NCI-H2171 treated with DMSO at 0.1 percent for 48 hours (cell line): ENCODE results near the gene NPB.
"Not testable (repeated sequence)": the region's sequence is repeated elsewhere in the genome, so short reads cannot be mapped to it uniquely, and the experiment has no call there.

Source experiments
- DNase-seq: peaks from one replicate; lab custom pipeline; 2025; lab: John Stamatoyannopoulos, UW

Gene NPB

DNA sequence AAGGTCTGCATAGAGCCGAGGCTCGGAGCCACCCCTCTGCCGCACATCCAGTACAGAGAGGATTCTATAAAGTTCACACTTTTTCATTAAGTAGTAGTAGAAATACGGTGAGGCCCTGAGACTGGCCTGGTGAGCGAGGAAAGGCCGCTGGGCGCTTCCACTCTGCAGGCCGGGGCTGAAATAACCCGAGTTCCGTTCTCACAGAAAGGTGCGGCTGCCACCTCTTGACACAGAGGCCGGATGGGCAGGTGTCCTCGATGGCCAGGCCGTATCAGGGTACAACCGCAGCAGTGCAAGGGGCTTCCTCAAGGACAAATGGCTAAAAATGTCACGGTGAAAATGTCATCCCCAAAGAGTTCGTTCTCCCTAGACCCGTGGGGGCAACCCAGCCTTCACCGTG, 9.9 kb downstream of the NPB start:
- DNase-seq: no peak

- no peak for DNase-seq
These were observed 10.6 kb downstream of the NPB start for GRCh38 chr17:81912441-81913309.

GRCh38 chr17:81913394-81914102, 11.5 kb downstream of the NPB start:
- DNase-seq: no peak

GRCh38 chr17:81914103-81914850, 12.2 kb downstream of the NPB start:
- no peak for DNase-seq

DNA sequence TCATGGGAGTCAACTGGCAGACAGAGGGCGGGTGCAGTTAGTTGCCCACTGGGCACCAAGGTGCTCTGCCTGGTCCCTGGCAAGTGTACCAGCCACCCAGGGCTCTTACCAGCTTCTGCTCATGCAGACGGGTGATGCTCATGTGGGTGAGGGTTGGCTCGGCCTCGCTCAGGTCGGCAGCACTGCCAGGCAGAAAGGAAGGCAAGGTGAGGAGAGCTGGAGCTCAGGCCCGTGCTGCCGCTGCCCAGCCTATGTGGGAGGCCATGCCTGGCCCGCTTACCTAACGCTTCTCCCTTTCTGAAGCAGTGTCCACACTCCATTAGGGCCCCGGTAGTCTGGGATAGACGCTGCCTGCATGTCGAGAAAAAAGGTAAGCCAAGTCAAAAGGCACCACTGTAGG, 13.3 kb downstream of the NPB start:
- no peak for DNase-seq

GRCh38 chr17:81916234-81917001, 14.4 kb downstream of the NPB start:
- no peak for DNase-seq

GRCh38 chr17:81917565-81918332, 15.7 kb downstream of the NPB start, which contains the start of gene SIRT7:
TSS of gene SIRT7 (minus strand) at chr17:81918176. CDS start at chr17:81918131, 45 bp downstream.
- peak; percentile 81 for DNase-seq

DNA sequence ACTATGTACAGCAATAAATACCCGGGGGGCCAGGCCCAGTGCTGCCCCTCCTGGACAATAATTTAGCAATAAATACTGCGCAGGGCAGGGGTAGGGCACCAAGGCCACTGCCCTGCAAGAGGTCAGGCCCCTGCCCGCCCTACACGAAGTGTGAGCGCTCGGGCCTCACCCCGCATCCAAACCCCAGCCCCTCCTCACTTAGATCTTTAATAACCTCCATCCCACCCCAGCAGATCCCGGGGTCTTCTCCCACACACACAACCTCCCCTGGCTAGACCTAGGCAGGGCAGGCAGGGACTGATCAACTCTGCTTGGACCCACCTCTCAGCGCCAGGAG, 16.3 kb downstream of the NPB start:
- not testable (repeated sequence) for DNase-seq

DNA sequence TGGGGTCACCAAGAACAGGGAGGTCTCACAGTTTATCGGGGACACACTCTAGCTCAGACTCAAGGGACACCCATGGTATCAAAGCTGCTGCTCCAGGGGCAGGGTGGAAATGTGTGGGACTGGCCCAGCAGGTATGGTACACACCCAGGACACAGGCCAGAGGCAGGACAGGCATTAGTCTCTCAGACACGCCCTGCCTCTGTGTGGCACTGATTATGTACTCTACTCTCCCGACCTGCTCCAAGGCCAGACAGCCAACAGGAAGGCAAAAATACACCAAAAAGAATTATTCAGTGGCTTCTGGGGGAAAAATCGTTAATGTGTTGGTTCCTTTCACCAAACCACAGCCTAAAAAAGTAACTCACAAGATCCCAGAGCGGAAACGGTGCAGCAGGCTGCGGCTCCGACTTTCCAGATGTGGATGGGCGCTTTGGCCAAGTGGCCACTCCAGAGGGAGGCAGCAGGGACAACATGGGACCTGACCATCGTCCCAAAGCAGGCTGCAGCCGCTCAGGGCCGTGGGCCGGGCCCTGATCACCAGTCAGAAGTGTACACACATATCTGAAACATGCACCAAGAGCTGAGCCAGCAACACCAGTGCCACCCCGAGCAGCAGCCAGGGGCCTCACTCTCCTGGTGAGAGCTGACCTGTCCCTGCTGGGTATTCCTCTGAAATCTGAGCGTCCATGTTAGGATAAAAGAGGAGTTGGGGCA, 17.0 kb downstream of the NPB start:
- no peak for DNase-seq

- no peak for DNase-seq
These were observed 18.8 kb downstream of the NPB start for GRCh38 chr17:81920612-81921536.

- no peak for DNase-seq
These were observed 19.5 kb downstream of the NPB start for GRCh38 chr17:81921537-81921862.

DNA sequence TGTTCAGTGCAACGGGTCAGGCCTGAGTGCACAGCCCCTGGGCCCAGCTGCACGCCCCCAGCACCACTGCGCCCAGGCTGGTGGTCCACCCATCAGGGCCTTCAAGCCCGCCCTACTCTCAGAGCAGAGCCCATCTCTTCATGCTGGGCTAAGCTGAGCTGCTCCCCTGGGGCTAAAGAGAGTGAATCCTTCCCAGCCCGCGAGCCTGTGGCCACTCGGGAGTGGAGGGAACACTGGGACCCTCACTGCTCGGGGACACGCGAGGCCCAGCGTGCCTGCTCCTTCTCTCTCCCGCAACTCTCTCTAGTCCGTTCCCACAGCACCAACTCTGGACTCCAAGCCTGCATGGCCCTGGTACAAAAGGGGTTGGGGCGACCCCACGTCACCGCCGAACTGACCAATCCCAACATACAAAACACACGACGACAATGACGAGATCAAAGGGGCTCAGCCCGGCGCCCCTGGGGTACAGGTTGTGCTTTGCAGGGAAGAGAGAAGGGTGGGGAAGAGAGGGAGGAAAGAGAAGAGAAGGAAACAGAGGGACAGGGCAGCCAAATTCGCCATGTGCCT, 20.0 kb downstream of the NPB start:
- no peak for DNase-seq

DNA sequence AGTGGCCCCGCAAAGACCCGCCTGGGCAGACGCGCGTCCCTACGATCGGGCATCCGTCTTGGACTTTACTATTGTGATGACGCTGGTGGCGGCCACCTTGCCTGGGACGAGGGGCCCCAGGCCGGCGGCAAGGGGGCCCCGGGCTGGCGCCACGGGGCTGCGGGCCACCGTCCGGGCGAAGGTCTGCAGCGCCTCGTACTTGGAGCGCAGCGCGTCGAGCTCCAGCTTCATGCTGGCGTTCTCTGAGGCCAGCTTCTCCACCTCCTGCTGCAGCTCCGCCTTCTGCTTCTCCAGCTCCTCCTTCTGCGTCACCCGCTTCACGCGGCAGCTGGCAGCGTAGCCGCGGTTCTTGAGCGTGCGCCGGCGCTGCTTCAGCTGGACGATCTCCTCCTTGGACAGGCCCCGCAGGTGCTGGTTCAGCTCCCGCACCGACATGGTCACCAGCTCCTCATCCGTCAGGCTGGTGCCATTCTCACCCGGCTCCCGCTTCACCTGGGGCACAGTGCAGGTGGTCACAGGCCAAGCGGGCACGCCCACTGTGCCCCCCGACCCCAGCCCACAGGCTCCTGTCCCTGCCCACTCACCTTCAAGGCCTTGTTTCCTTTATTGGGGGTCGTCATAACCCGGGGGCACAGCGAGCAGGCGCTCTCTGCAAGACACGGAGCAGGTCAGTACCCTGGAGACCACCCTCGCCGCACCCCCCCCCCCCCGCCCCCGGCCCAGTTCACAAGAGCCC, 20.7 kb downstream of the NPB start:
- DNase-seq: no peak

DNA sequence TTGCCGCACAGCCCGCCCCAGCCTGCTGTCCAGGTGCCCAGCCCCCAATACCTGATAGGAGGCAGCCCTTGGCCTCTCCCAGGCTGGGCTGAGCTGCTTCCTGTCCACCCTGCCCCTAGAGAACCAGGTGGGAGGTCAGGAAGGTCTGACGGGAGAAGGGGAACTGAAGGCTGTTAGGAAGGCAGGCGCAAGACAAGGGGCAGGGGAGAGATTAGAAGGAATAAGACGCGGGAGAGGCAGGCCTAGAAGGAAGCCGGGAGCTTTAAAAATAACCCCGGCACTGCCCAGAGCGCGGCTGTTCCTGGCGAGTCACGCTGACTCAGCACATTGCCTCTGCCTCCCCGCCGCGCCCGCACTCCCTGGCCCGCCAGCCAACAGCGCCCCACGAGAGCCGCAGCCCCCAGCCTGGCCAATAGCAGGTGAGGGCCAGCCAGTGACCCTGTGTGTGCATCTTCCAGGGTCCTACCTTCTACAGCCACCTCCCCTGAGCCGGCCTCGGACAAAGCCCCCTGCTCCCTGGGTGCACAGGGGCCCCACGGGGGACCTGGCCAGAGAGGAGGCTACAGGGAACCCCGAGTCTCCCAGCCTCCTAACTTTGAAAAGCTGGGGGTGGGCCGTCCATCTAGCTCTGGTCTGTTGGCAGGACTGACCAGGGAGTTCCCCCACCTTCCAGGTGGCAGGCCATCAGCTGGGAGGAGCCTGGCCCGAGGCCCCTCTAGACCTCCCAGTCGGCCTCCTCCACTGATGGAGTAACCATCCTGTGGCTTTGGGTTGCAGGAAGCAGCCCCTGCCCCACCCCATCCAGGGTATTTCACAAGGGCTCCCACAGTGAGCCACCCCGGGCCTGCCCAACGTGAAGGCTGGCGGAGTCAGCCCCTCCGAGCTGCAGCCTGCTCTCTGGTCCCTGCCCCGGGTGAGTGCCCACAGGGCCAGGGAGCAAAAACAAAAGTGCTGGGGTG, 21.5 kb downstream of the NPB start:
- no peak for DNase-seq

DNA sequence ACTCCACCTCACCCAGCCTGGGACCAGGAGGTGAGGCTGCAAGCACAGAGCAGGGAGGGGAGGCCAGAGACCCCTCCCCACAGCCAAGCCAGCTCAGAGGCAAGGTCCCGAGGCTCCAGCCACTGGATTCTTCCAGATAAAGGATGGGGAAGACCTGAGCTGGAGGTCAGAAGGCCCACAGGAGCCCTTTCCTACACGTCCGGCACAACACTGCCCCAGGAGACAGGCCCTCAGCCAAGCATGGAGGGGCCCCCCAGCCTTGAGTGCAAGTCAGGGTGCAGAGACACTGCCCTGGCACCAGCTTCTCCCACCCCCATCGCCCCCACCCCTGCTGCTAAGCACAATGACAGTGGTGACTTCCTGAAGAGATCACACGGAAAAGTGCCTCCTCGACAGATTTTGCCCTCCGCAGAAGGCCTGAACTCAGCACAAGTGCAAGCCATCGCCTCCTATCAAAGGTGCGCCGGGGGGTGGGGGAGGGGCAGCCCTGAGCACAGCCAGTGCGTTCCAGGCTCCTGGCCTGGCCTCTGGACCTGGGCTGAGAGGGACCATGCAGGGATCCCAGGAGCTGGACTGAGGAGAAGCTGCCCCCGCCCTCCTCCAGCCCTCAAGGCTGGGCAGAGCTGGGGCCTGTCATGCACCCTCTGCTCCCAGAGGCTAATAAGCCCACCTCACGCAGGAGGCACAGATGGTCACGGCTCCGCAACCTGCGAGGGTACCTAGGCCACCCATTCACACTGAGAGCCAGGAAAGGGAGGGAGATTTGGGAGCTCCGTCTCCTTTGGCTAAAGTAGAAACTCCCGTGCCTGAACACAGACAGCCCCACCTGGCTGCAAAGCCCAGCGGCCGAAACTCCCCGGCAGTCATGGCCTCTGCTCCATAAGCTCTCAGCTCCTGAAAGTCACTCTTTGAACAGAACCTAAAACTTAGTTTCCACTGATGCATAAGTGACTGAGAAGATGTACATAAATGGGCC, 22.8 kb downstream of the NPB start:
- no peak for DNase-seq

DNA sequence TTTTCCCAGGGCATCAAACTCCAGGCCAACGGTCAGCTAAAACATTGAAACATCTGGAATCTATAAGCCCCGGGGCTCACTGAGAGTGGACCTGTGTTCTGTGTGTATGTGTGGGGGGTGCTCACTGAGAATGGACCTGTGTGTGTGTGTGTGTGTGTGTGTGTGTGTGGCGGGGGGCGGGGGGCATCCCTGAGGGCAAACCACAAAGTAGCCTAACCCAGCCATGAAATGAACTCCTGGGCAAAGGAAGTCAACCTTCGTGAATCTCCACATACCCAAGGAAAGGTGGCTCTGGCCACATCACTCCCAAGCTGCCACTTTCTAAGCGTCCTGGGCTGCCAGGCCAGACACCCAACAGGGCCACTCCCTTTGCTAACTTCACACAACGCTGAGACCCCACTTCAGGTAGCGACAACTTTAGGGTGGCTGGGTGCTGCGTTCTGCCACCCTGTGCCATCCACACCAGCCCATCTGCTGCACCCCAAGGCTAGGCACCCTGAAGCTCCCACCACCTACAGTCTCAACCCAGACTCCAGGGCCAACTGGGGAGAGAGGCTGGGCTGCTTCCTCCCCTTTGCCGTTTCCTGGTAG, 23.9 kb downstream of the NPB start:
- DNase-seq: no peak
